SU-DHL-6 (cell line): Measurements from ENCODE around the gene TAOK1.

Experiments used
- EZH2phosphoT487 ChIP-seq: fragments of 200-600 bp; sonication (generic), shearing (Covaris generic); conservative IDR thresholded peaks from 2 replicates; pipeline ENCODE4 v1.6.1; 2018; ENCODE audit warnings: mild to moderate bottlenecking, antibody characterized with exemption, low read length, moderate library complexity, mixed read lengths
- TF ChIP-seq, protein P1 (sequence below): fragments of 200-600 bp; sonication (generic); IDR thresholded peaks from one replicate; pipeline ENCODE4 v1.5.1; 2017; ENCODE audit warnings: antibody characterized with exemption, mild to moderate bottlenecking, low read length, moderate library complexity; ENCODE audit not compliant: insufficient read depth, poor library complexity, severe bottlenecking

DNA sequence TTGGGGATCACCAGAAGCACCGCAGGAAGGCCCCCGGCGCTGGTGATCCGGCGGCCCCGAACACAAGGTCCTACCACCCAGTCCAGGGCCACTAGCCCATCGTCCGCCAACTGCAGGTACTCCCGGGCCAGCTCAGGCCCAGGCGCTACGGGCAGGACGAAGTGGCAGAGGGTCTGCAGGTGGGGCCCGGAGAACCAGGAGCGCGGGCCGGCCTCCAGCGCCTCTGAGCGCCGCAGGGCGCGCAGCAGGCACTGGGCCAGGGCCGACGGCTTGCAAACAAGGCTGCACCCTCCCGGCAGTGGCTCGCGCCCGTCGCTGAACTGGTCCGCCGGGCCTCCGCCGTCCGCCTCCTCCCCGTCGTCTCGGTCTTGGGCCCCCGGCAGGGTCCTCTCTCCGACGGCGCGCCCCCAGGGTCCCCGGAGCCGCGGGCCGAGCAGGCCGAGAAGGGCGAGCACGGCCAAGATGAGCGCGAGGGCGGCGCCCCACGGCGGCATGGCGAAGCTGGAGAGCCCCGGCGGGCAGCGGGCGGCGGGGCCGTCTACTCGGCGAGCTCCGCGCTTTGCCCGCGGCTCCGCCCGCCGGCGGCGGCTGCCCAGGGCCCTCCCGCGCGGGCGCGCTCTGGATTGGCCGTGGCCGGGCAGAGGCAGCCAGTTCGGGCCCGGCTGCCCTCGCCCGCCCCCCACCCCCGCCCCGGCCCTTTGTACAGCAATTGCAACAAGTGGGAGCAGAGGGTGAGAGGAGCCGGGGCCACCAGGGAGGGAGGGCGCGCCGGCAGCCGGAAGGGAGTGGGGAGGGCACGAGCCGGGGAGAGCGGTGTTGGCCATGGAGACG, 176.5 kb downstream of the TAOK1 start, which contains the start of gene ABHD15:
- TF ChIP-seq, protein P1, sequence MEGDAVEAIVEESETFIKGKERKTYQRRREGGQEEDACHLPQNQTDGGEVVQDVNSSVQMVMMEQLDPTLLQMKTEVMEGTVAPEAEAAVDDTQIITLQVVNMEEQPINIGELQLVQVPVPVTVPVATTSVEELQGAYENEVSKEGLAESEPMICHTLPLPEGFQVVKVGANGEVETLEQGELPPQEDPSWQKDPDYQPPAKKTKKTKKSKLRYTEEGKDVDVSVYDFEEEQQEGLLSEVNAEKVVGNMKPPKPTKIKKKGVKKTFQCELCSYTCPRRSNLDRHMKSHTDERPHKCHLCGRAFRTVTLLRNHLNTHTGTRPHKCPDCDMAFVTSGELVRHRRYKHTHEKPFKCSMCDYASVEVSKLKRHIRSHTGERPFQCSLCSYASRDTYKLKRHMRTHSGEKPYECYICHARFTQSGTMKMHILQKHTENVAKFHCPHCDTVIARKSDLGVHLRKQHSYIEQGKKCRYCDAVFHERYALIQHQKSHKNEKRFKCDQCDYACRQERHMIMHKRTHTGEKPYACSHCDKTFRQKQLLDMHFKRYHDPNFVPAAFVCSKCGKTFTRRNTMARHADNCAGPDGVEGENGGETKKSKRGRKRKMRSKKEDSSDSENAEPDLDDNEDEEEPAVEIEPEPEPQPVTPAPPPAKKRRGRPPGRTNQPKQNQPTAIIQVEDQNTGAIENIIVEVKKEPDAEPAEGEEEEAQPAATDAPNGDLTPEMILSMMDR, result no peak
- TF ChIP-seq EZH2phosphoT487, result no peak
